K562 (cell line): ENCODE data around the gene EN1. TPM values are rescaled to one million over a fixed set of nuclear protein-coding genes. Genes with fewer than 3 reads are reported as not detected.
A peak's percentile ranks its signal among the peaks of the same experiment; 100 is the strongest.

Experiments used
- CCAR2 ChIP-seq: fragments of 200-400 bp; formaldehyde crosslinking; IDR thresholded peaks from 2 replicates; pipeline ENCODE4 v1.6.1; 2017; ENCODE audit warnings: mild to moderate bottlenecking, low read depth, low read length
- CXXC5 ChIP-seq: fragments of 250-450 bp; sonication (Bioruptor Pico); IDR thresholded peaks from 2 replicates; pipeline ENCODE4 v1.8.0; 2022; ENCODE audit warnings: inconsistent platforms, mild to moderate bottlenecking, moderate library complexity
- DNMT1 ChIP-seq: fragments of 450-650 bp; IDR thresholded peaks from 2 replicates; pipeline ENCODE4 v1.6.1; 2016; ENCODE audit warnings: antibody characterized with exemption, mild to moderate bottlenecking
- HEY1 ChIP-seq: fragments of 250-450 bp; sonication (Bioruptor Pico); IDR thresholded peaks from 2 replicates; pipeline ENCODE4 v1.5.0; 2020; ENCODE audit warnings: mild to moderate bottlenecking, moderate library complexity, borderline replicate concordance
- KAT7 ChIP-seq: sonication (generic); formaldehyde crosslinking; IDR thresholded peaks from 2 replicates; pipeline ENCODE4 v1.8.0; 2022; ENCODE audit warnings: missing genetic modification reagents, mild to moderate bottlenecking, borderline replicate concordance
- SIN3A ChIP-seq, 2 experiments: fragments of 150-350 bp in 1 of 2; IDR thresholded peaks; 2 replicates each; pipeline ENCODE4 v1.6.1; 2011 to 2016; ENCODE audit warnings: borderline replicate concordance in 2 of 2, low read depth in 2 of 2, low read length in 2 of 2, mild to moderate bottlenecking in 2 of 2, moderate library complexity in 2 of 2; ENCODE audit not compliant: control insufficient read depth in 1 of 2
- ZBTB9 ChIP-seq: fragments of 450-650 bp; formaldehyde crosslinking; IDR thresholded peaks from 2 replicates; pipeline ENCODE4 v1.4.0; 2020; ENCODE audit warnings: mild to moderate bottlenecking, moderate library complexity
- ZNF778 ChIP-seq: fragments of 450-650 bp; formaldehyde crosslinking; IDR thresholded peaks from 2 replicates; pipeline ENCODE4 v1.4.0; 2020; ENCODE audit warnings: mild to moderate bottlenecking, moderate library complexity
- polyA plus RNA-seq, 8 experiments: library from polyadenylated mRNA; depleted of rRNA in 4 of 8; stranded (reverse) in 5 of 8; unstranded in 3 of 8; fragments of >200 nt; fragmentation: Nextera tagmentation in 2 of 8; fragmentation: Illumina TruSeq in 1 of 8; extraction: Ambion mirVana in 2 of 8; extraction: Trizol in 1 of 8; gene quantifications; 2 replicates each; pipeline versions ENCODE4 v1.2.1 to v1.2.3, GENCODE V29; 2011 to 2014; ENCODE audit warnings: inconsistent platforms in 1 of 8, missing spikeins in 1 of 8
- total RNA-seq, 7 experiments: library from RNA; depleted of rRNA in 6 of 7; stranded (reverse); fragments of >200 nt in 6 of 7; fragmentation: Illumina TruSeq in 2 of 7; extraction: Trizol in 2 of 7; gene quantifications; 2 replicates each; pipeline versions ENCODE4 v1.2.1 to v1.2.3, GENCODE V29; 2011 to 2021; ENCODE audit warnings: low replicate concordance in 1 of 7
- TF ChIP-seq, protein P1 (sequence below), 2 experiments: fragments of 200-800 bp in 1 of 2; sonication (Bioruptor generic) in 1 of 2; sonication (generic) in 1 of 2; formaldehyde crosslinking in 1 of 2; IDR thresholded peaks in 1 of 2; conservative IDR thresholded peaks in 1 of 2; 2 replicates each; pipeline versions ENCODE4 v1.5.0 to v1.6.1; 2016 to 2020; ENCODE audit warnings: missing compliant biosample characterization in 1 of 2, missing genetic modification characterization in 1 of 2, missing genetic modification reagents in 1 of 2
- TF ChIP-seq, protein P2 (sequence below): fragments of 200-800 bp; sonication (Bioruptor generic); IDR thresholded peaks from 2 replicates; pipeline ENCODE4 v1.6.1; 2016; ENCODE audit warnings: missing genetic modification characterization, missing compliant biosample characterization
- TF ChIP-seq, protein P3 (sequence below): sonication (generic); formaldehyde crosslinking; IDR thresholded peaks from 2 replicates; pipeline ENCODE4 v1.4.0; 2020; ENCODE audit warnings: mild to moderate bottlenecking, missing genetic modification reagents

Gene EN1
- total and polyA plus RNA-seq, 9 of the 15 experiments (the other 6 are each of a cell fraction or from before 2014, with no cell fraction given) = 0.06 to 2.0 (median 0.51) TPM

GRCh38 chr2:118847762-118848172 lies 319 bp upstream of the EN1 start (continued):
- TF ChIP-seq ZBTB9 (CRISPR knock-in tag) (no peak), ZNF778 (CRISPR knock-in tag) (no peak), CCAR2 (no peak), HEY1 (CRISPR knock-in tag) (no peak), DNMT1 (no peak), SIN3A (IDR thresholded peaks at IDR 0.05; ENCODE audit: borderline replicate concordance in 2 of 2, control insufficient read depth in 1 of 2, low read depth in 2 of 2, low read length in 2 of 2) (peak in 1 of 2 experiments; percentile 39; a peak in 1 of 4 replicates), CXXC5 (CRISPR knock-in tag) (peak; percentile 81), KAT7 (CRISPR knock-in tag) (0 out of 2 replicates have a peak, but pooled peaks have one; percentile 28)
- TF ChIP-seq, protein P1, sequence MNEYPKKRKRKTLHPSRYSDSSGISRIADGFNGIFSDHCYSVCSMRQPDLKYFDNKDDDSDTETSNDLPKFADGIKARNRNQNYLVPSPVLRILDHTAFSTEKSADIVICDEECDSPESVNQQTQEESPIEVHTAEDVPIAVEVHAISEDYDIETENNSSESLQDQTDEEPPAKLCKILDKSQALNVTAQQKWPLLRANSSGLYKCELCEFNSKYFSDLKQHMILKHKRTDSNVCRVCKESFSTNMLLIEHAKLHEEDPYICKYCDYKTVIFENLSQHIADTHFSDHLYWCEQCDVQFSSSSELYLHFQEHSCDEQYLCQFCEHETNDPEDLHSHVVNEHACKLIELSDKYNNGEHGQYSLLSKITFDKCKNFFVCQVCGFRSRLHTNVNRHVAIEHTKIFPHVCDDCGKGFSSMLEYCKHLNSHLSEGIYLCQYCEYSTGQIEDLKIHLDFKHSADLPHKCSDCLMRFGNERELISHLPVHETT (CRISPR knock-in tag; conservative IDR thresholded peaks at IDR 0.05 in 1 of 2, IDR thresholded peaks at IDR 0.05 in 1 of 2) = no peak
- TF ChIP-seq, protein P2, sequence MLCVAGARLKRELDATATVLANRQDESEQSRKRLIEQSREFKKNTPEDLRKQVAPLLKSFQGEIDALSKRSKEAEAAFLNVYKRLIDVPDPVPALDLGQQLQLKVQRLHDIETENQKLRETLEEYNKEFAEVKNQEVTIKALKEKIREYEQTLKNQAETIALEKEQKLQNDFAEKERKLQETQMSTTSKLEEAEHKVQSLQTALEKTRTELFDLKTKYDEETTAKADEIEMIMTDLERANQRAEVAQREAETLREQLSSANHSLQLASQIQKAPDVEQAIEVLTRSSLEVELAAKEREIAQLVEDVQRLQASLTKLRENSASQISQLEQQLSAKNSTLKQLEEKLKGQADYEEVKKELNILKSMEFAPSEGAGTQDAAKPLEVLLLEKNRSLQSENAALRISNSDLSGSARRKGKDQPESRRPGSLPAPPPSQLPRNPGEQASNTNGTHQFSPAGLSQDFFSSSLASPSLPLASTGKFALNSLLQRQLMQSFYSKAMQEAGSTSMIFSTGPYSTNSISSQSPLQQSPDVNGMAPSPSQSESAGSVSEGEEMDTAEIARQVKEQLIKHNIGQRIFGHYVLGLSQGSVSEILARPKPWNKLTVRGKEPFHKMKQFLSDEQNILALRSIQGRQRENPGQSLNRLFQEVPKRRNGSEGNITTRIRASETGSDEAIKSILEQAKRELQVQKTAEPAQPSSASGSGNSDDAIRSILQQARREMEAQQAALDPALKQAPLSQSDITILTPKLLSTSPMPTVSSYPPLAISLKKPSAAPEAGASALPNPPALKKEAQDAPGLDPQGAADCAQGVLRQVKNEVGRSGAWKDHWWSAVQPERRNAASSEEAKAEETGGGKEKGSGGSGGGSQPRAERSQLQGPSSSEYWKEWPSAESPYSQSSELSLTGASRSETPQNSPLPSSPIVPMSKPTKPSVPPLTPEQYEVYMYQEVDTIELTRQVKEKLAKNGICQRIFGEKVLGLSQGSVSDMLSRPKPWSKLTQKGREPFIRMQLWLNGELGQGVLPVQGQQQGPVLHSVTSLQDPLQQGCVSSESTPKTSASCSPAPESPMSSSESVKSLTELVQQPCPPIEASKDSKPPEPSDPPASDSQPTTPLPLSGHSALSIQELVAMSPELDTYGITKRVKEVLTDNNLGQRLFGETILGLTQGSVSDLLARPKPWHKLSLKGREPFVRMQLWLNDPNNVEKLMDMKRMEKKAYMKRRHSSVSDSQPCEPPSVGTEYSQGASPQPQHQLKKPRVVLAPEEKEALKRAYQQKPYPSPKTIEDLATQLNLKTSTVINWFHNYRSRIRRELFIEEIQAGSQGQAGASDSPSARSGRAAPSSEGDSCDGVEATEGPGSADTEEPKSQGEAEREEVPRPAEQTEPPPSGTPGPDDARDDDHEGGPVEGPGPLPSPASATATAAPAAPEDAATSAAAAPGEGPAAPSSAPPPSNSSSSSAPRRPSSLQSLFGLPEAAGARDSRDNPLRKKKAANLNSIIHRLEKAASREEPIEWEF (CRISPR knock-in tag) = no peak
- TF ChIP-seq, protein P3, sequence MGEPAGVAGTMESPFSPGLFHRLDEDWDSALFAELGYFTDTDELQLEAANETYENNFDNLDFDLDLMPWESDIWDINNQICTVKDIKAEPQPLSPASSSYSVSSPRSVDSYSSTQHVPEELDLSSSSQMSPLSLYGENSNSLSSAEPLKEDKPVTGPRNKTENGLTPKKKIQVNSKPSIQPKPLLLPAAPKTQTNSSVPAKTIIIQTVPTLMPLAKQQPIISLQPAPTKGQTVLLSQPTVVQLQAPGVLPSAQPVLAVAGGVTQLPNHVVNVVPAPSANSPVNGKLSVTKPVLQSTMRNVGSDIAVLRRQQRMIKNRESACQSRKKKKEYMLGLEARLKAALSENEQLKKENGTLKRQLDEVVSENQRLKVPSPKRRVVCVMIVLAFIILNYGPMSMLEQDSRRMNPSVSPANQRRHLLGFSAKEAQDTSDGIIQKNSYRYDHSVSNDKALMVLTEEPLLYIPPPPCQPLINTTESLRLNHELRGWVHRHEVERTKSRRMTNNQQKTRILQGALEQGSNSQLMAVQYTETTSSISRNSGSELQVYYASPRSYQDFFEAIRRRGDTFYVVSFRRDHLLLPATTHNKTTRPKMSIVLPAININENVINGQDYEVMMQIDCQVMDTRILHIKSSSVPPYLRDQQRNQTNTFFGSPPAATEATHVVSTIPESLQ (CRISPR knock-in tag) = no peak
